Activated T-cell treated with anti-CD3 and anti-CD28 coated beads, Interleukin-2, amount 50 U/mL, for 4 hours (primary cell): ENCODE results near the gene CDH4. TPM values are rescaled to one million over a fixed set of nuclear protein-coding genes. Genes with fewer than 3 reads are reported as not detected.

Source experiments
- ATAC-seq, 2 donors: fragments of 200-7000 bp; cut with Tn5 transposase; one replicate each; pipeline ENCODE4 v1.10.0; 2021
- DNase-seq: peaks from one replicate; pipeline ENCODE4 v3.0.0-alpha.2; 2020
- H3K27me3 Mint-ChIP-seq: one replicate; pipeline ENCODE4 v1.8.0; 2021; ENCODE audit warnings: low read depth, mixed read lengths
- H3K36me3 Mint-ChIP-seq: one replicate; pipeline ENCODE4 v1.8.0; 2022; ENCODE audit warnings: mixed read lengths; ENCODE audit not compliant: insufficient read depth
- H3K4me1 Mint-ChIP-seq: one replicate; pipeline ENCODE4 v1.8.0; 2021; ENCODE audit warnings: low read depth, mixed read lengths
- H3K4me3 Mint-ChIP-seq: one replicate; pipeline ENCODE4 v1.8.0; 2021; ENCODE audit warnings: mild to moderate bottlenecking, moderate library complexity, mixed read lengths
- H3K9me3 Mint-ChIP-seq: one replicate; pipeline ENCODE4 v1.8.0; 2021; ENCODE audit warnings: mixed read lengths
- total RNA-seq, 3 donors: library from RNA; stranded (reverse); gene quantifications; one replicate each; pipeline ENCODE4 v1.2.1, GENCODE V29; 2021

The CDH4 gene
- total RNA-seq, 3 donors from 2014 or later: 0.10 TPM; not detected in 2

GRCh38 chr20:61923371-61924166 lies 671.5 kb downstream of the CDH4 start:
- DNase-seq (no peak), ATAC-seq (no peak)
- Mint-ChIP-seq H3K4me1 (no peaks in the 10 kb centered on the region), H3K4me3 (no peak overlapping the region), H3K27me3 (no peaks in the 10 kb centered on the region), H3K36me3 (no peaks in the 10 kb centered on the region), H3K9me3 (no peaks in the 10 kb centered on the region)

- H3K4me3 Mint-ChIP-seq: no peak overlapping the region
- no peaks in the 10 kb centered on the region for H3K9me3 Mint-ChIP-seq
- no peaks in the 10 kb centered on the region for H3K27me3 Mint-ChIP-seq
- ATAC-seq: no peak
- H3K4me1 Mint-ChIP-seq: no peaks in the 10 kb centered on the region
- no peak for DNase-seq
- H3K36me3 Mint-ChIP-seq: no peaks in the 10 kb centered on the region
These were observed 672.3 kb downstream of the CDH4 start for GRCh38 chr20:61924211-61924857.

- no peak overlapping the region for H3K4me3 Mint-ChIP-seq
- H3K4me1 Mint-ChIP-seq: no peaks in the 10 kb centered on the region
- ATAC-seq (no peak), DNase-seq (no peak)
- no peaks in the 10 kb centered on the region for H3K27me3 Mint-ChIP-seq
- H3K36me3 Mint-ChIP-seq: no peaks in the 10 kb centered on the region
- H3K9me3 Mint-ChIP-seq: no peaks in the 10 kb centered on the region
These were observed 672.9 kb downstream of the CDH4 start for GRCh38 chr20:61924858-61925554.

GRCh38 chr20:61925555-61926252 lies 673.6 kb downstream of the CDH4 start:
- Mint-ChIP-seq H3K9me3 (no peaks in the 10 kb centered on the region), H3K36me3 (no peaks in the 10 kb centered on the region), H3K27me3 (no peaks in the 10 kb centered on the region), H3K4me3 (no peak overlapping the region), H3K4me1 (no peaks in the 10 kb centered on the region)
- ATAC-seq (no peak), DNase-seq (no peak)

GRCh38 chr20:61926253-61926613 lies 674.2 kb downstream of the CDH4 start:
- ATAC-seq (no peak), DNase-seq (no peak)
- Mint-ChIP-seq H3K4me1 (no peaks in the 10 kb centered on the region), H3K36me3 (no peaks in the 10 kb centered on the region), H3K9me3 (no peaks in the 10 kb centered on the region), H3K4me3 (no peak overlapping the region), H3K27me3 (no peaks in the 10 kb centered on the region)

GRCh38 chr20:61926796-61927192 lies 674.7 kb downstream of the CDH4 start:
- H3K4me3 Mint-ChIP-seq: no peak overlapping the region
- ATAC-seq (no peak), DNase-seq (no peak)
- no peaks in the 10 kb centered on the region for H3K36me3 Mint-ChIP-seq
- H3K9me3 Mint-ChIP-seq: no peaks in the 10 kb centered on the region
- H3K4me1 Mint-ChIP-seq: no peaks in the 10 kb centered on the region
- no peaks in the 10 kb centered on the region for H3K27me3 Mint-ChIP-seq

- Mint-ChIP-seq H3K4me3 (no peak overlapping the region), H3K36me3 (no peaks in the 10 kb centered on the region), H3K4me1 (no peaks in the 10 kb centered on the region), H3K27me3 (no peaks in the 10 kb centered on the region), H3K9me3 (no peaks in the 10 kb centered on the region)
- ATAC-seq: no peak
- DNase-seq: no peak
These were observed 675.2 kb downstream of the CDH4 start for GRCh38 chr20:61927193-61927825.

- Mint-ChIP-seq H3K36me3 (no peaks in the 10 kb centered on the region), H3K4me3 (no peak overlapping the region), H3K27me3 (peaks cover 3% of the 10 kb centered on the region), H3K4me1 (no peaks in the 10 kb centered on the region), H3K9me3 (no peaks in the 10 kb centered on the region)
- ATAC-seq (no peak), DNase-seq (no peak)
These were observed 675.9 kb downstream of the CDH4 start for GRCh38 chr20:61927826-61928541.

- H3K9me3 Mint-ChIP-seq: no peaks in the 10 kb centered on the region
- no peaks in the 10 kb centered on the region for H3K36me3 Mint-ChIP-seq
- peaks cover 3% of the 10 kb centered on the region for H3K27me3 Mint-ChIP-seq
- DNase-seq (no peak), ATAC-seq (no peak)
- no peaks in the 10 kb centered on the region for H3K4me1 Mint-ChIP-seq
- H3K4me3 Mint-ChIP-seq: no peak overlapping the region
These were observed 677.5 kb downstream of the CDH4 start for GRCh38 chr20:61929561-61929960.

- Mint-ChIP-seq H3K9me3 (no peaks in the 10 kb centered on the region), H3K4me1 (no peaks in the 10 kb centered on the region), H3K36me3 (no peaks in the 10 kb centered on the region), H3K27me3 (peaks cover 6% of the 10 kb centered on the region), H3K4me3 (no peak overlapping the region)
- ATAC-seq: no peak
- DNase-seq: no peak
These were observed 678.1 kb downstream of the CDH4 start for GRCh38 chr20:61929971-61930666.

GRCh38 chr20:61930776-61931475 lies 678.9 kb downstream of the CDH4 start:
- ATAC-seq (no peak), DNase-seq (no peak)
- no peak overlapping the region for H3K4me3 Mint-ChIP-seq
- no peaks in the 10 kb centered on the region for H3K36me3 Mint-ChIP-seq
- H3K27me3 Mint-ChIP-seq: peaks cover 6% of the 10 kb centered on the region
- no peaks in the 10 kb centered on the region for H3K9me3 Mint-ChIP-seq
- H3K4me1 Mint-ChIP-seq: no peaks in the 10 kb centered on the region

GRCh38 chr20:61931476-61932198 lies 679.6 kb downstream of the CDH4 start:
- no peak for ATAC-seq
- DNase-seq: no peak
- Mint-ChIP-seq H3K36me3 (no peaks in the 10 kb centered on the region), H3K27me3 (peaks cover 9% of the 10 kb centered on the region), H3K4me1 (no peaks in the 10 kb centered on the region), H3K9me3 (no peaks in the 10 kb centered on the region), H3K4me3 (no peak overlapping the region)
